GM12878 (cell line): ENCODE results near the gene ERO1B. TPM values are rescaled to one million over a fixed set of nuclear protein-coding genes. Genes with fewer than 3 reads are reported as not detected.

Experiments used
- ATAC-seq: fragments of 200-7000 bp; cut with Tn5 transposase; 3 replicates; pipeline ENCODE4 v1.9.1; 2020; ENCODE audit warnings: mild to moderate bottlenecking, moderate library complexity
- BruUV-seq: library from RNA; stranded (reverse); fragments of 400-500 nt; replicated peaks from 2 replicates; lab custom pipeline; 2021; lab: Mats Ljungman, UMichigan
- CTCF ChIA-PET: fragments of 300-600 bp; sonication (Branson Sonifier 250); formaldehyde crosslinking; extraction: SDS; loops from one replicate; lab custom pipeline; 2021; ENCODE audit warnings: inconsistent platforms; lab: Yijun Ruan, JAX
- POLR2A ChIA-PET: fragments of 350-600 bp; formaldehyde crosslinking; extraction: SDS; loops from one replicate; lab custom pipeline; 2021; ENCODE audit warnings: inconsistent platforms; lab: Charles Lee
- RAD21 ChIA-PET: fragments of 300-600 bp; sonication (Branson Sonifier 250); formaldehyde crosslinking; loops from one replicate; lab custom pipeline; 2023; ENCODE audit warnings: antibody characterized with exemption; ENCODE audit not compliant: unreplicated experiment; lab: Charles Lee
- SMC1A ChIA-PET: fragments of 300-600 bp; sonication (Branson Sonifier 250); formaldehyde crosslinking; loops from one replicate; lab custom pipeline; 2023; ENCODE audit not compliant: unreplicated experiment, uncharacterized antibody; lab: Charles Lee
- DNase-seq: peaks from one replicate; pipeline ENCODE4 v3.0.0-alpha.2; 2011; ENCODE audit warnings: low read depth, low spot score
- FAIRE-seq: peaks from 3 replicates; lab custom pipeline; 2011; peaks lifted over from hg19 to GRCh38; lab: Jason Lieb, UNC
- H2AFZ ChIP-seq: 2 replicates; pipeline ENCODE4 v1.6.0; 2011; ENCODE audit warnings: low read depth, low read length, control low read depth; ENCODE audit not compliant: control insufficient read depth
- H3K27ac ChIP-seq: 2 replicates; pipeline ENCODE4 v1.5.1; 2011; ENCODE audit warnings: control low read depth; ENCODE audit not compliant: control insufficient read depth, insufficient read depth
- H3K27me3 ChIP-seq, 2 experiments: replicated peaks in 1 of 2; 2 replicates each; pipeline versions ENCODE4 v1.6.0 to v1.6.1; 2011; ENCODE audit warnings: low read length in 1 of 2; ENCODE audit not compliant: control insufficient read depth in 2 of 2, insufficient read depth in 2 of 2
- H3K36me3 ChIP-seq, 2 experiments: 2 replicates each; pipeline ENCODE4 v1.5.1; 2011; ENCODE audit warnings: low read length in 1 of 2; ENCODE audit not compliant: control insufficient read depth in 2 of 2, insufficient read depth in 2 of 2
- H3K4me1 ChIP-seq: 2 replicates; pipeline ENCODE4 v1.6.1; 2011; ENCODE audit warnings: mild to moderate bottlenecking, low read length, moderate library complexity, mixed read lengths; ENCODE audit not compliant: control insufficient read depth, insufficient read depth
- H3K4me2 ChIP-seq: 2 replicates; pipeline ENCODE4 v1.6.0; 2011; ENCODE audit warnings: control low read depth; ENCODE audit not compliant: control insufficient read depth, insufficient read depth
- H3K4me3 ChIP-seq: fragments of 200-600 bp; sonication (generic); 2 replicates; pipeline ENCODE4 v1.5.1; 2016
- H3K79me2 ChIP-seq: 2 replicates; pipeline ENCODE4 v1.6.0; 2011; ENCODE audit warnings: low read length; ENCODE audit not compliant: control insufficient read depth, insufficient read depth
- H3K9ac ChIP-seq: 2 replicates; pipeline ENCODE4 v1.8.0; 2011; ENCODE audit warnings: low read length, control low read depth, mixed read lengths; ENCODE audit not compliant: control insufficient read depth, insufficient read depth
- H3K9me3 ChIP-seq: replicated peaks from 3 replicates; pipeline ENCODE4 v1.5.1; 2011; ENCODE audit warnings: mild to moderate bottlenecking, low read length; ENCODE audit not compliant: control insufficient read depth, insufficient read depth
- H4K20me1 ChIP-seq: 2 replicates; pipeline ENCODE4 v1.6.0; 2011; ENCODE audit not compliant: control insufficient read depth, insufficient read depth
- BHLHE40 ChIP-seq, 2 experiments: fragments of 450-650 bp in 1 of 2; IDR thresholded peaks; 2 replicates each; pipeline ENCODE4 v1.6.1; 2011 to 2017; ENCODE audit warnings: low read depth in 2 of 2, borderline replicate concordance in 1 of 2, improper control_type of control experiment in 1 of 2, low read length in 1 of 2, mild to moderate bottlenecking in 1 of 2
- NBN ChIP-seq: fragments of 450-650 bp; IDR thresholded peaks from 2 replicates; pipeline ENCODE4 v1.6.1; 2016
- NRF1 ChIP-seq: conservative IDR thresholded peaks from 2 replicates; pipeline ENCODE4 v1.6.1; 2011; ENCODE audit warnings: mild to moderate bottlenecking, low read depth, low read length, improper control_type of control experiment
- ZNF24 ChIP-seq: fragments of 450-650 bp; IDR thresholded peaks from 2 replicates; pipeline ENCODE4 v1.6.1; 2017; ENCODE audit warnings: antibody characterized with exemption, mild to moderate bottlenecking
- WGBS: methylation state at CpG from one replicate; pipeline ENCODE4 v1.1.6; 2016; ENCODE audit warnings: low lambda C conversion rate; ENCODE audit not compliant: insufficient replicate concordance, insufficient coverage; ENCODE audit errors: missing lambda C conversion rate; 5-methylcytosine and 5-hydroxymethylcytosine counted together
- in situ Hi-C: fragments of 300-500 bp; cut with MboI; formaldehyde crosslinking; loops from 9 replicates; pipeline ENCODE4 v1.14.3; 2018; ENCODE audit warnings: mixed read lengths
- intact Hi-C: fragments of 100-400 bp; cut with micrococcal nuclease; formaldehyde crosslinking; loops from one replicate; pipeline ENCODE4 v1.14.2; 2022; ENCODE audit not compliant: unreplicated experiment
- polyA plus RNA-seq, 11 experiments: library from polyadenylated mRNA; depleted of rRNA in 4 of 11; unstranded in 6 of 11; stranded (reverse) in 5 of 11; fragments of >200 nt; fragmentation: Nextera tagmentation in 4 of 11; fragmentation: Illumina TruSeq in 1 of 11; extraction: Ambion mirVana in 4 of 11; extraction: Trizol in 1 of 11; gene quantifications; 1 replicate in 1 of 11; 2 replicates in 10 of 11; pipeline versions ENCODE4 v1.2.1 to v1.2.3, GENCODE V29; 2011 to 2016; ENCODE audit warnings: inconsistent platforms in 2 of 11, missing spikeins in 2 of 11, low read depth in 1 of 11
- total RNA-seq, 4 experiments: library from RNA; depleted of rRNA in 3 of 4; stranded (reverse); fragments of >200 nt in 3 of 4; fragmentation: Illumina TruSeq in 1 of 4; extraction: Trizol in 1 of 4; gene quantifications; 2 replicates each; pipeline versions ENCODE4 v1.2.1 to v1.2.3, GENCODE V29; 2013 to 2021
- TF ChIP-seq, protein P1 (sequence below): IDR thresholded peaks from 2 replicates; pipeline ENCODE4 v1.6.1; 2012; ENCODE audit warnings: mild to moderate bottlenecking, low read depth, low read length

Gene ERO1B
- total and polyA plus RNA-seq, 10 of the 15 experiments (the other 5 are each of a cell fraction or from before 2014, with no cell fraction given), result 9.0 to 30.9 (median 23.0) TPM

DNA sequence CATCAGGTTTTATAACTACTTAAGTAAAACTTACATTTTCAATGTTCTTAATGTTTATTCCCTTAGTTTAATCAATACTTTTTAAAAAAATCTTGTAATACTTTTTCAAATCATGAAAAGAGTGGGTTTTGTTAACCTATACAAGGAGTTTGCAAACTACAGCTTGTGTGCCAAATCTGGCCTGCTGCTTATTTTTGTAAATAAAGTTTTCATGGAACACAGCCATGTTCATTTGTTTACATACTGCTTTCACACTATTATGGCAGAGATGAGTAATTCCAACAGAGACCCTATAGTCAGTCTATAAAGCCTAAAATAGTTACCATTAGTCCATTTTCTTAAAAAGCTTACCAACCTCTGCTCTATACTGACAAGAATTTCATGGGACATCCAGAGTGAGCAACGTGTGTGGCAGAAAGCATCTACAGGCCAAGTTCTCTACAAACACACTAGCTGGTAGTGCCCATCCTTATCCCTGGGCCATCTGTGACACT lies 42.6 kb downstream of the ERO1B start:
- Histone ChIP-seq H4K20me1 (no peaks in the 10 kb centered on the region), H3K4me3 (no peak overlapping the region), H3K4me2 (no peak overlapping the region), H3K79me2 (no peaks in the 10 kb centered on the region), H3K4me1 (no peaks in the 10 kb centered on the region), H3K9me3 (no peaks in the 10 kb centered on the region), H3K9ac (no peak overlapping the region), H3K27ac (no peak overlapping the region), H3K36me3 (peaks cover 0 to 19% of the 10 kb centered on the region in 2 experiments; a peak in 3 of 4 replicates), H3K27me3 (no peaks in the 10 kb centered on the region; a peak in 1 of 4 replicates), H2AFZ (no peak overlapping the region)
- CTCF ChIA-PET, result interaction anchor here (0.6 to 1.9 kb wide), 3 partner anchors 24 to 81 kb away, joined by 3 to 5 read pairs (median 3); no protein-coding TSS in a partner anchor
- TF ChIP-seq, protein P1, sequence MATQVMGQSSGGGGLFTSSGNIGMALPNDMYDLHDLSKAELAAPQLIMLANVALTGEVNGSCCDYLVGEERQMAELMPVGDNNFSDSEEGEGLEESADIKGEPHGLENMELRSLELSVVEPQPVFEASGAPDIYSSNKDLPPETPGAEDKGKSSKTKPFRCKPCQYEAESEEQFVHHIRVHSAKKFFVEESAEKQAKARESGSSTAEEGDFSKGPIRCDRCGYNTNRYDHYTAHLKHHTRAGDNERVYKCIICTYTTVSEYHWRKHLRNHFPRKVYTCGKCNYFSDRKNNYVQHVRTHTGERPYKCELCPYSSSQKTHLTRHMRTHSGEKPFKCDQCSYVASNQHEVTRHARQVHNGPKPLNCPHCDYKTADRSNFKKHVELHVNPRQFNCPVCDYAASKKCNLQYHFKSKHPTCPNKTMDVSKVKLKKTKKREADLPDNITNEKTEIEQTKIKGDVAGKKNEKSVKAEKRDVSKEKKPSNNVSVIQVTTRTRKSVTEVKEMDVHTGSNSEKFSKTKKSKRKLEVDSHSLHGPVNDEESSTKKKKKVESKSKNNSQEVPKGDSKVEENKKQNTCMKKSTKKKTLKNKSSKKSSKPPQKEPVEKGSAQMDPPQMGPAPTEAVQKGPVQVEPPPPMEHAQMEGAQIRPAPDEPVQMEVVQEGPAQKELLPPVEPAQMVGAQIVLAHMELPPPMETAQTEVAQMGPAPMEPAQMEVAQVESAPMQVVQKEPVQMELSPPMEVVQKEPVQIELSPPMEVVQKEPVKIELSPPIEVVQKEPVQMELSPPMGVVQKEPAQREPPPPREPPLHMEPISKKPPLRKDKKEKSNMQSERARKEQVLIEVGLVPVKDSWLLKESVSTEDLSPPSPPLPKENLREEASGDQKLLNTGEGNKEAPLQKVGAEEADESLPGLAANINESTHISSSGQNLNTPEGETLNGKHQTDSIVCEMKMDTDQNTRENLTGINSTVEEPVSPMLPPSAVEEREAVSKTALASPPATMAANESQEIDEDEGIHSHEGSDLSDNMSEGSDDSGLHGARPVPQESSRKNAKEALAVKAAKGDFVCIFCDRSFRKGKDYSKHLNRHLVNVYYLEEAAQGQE, result no peak
- TF ChIP-seq NBN (no peak), BHLHE40 (IDR thresholded peaks at IDR 0.05; ENCODE audit: borderline replicate concordance in 1 of 2, low read depth in 2 of 2, low read length in 1 of 2) (no peak), ZNF24 (no peak), NRF1 (no peak)
- RAD21 ChIA-PET, result interaction anchor here (0.7 to 0.9 kb wide), 2 partner anchors 11 to 20 kb away, joined by 3 read pairs; no protein-coding TSS in a partner anchor
- in situ Hi-C loops, result no loop called here
- BruUV-seq, result no TSS peak
- WGBS, result 23% methylated on average over 1 of the region's 1 CpG
- intact Hi-C loops, result no loop called here
- FAIRE-seq (no peak), ATAC-seq (no peak), DNase-seq (no peak)
- POLR2A ChIA-PET, result interaction anchor here (0.6 to 0.7 kb wide), 2 partner anchors 8 to 267 kb away, joined by 3 read pairs; no protein-coding TSS in a partner anchor
- SMC1A ChIA-PET, result interaction anchor here (0.8 to 1.4 kb wide), 6 partner anchors 12 to 250 kb away, joined by 3 read pairs; no protein-coding TSS in a partner anchor
